Natural killer cell (primary cell): ENCODE measurements around the gene KLHL35. TPM values are rescaled to one million over a fixed set of nuclear protein-coding genes. Genes with fewer than 3 reads are reported as not detected.
"Not testable (repeated sequence)": the region's sequence is repeated elsewhere in the genome, so short reads cannot be mapped to it uniquely, and the experiment has no call there.

Experiments
- ATAC-seq, 3 donors: fragments of 150-1000 bp in 2 of 3; fragments of 200-7000 bp in 1 of 3; cut with Tn5 transposase; 1 replicate in 1 of 3; 2 replicates in 2 of 3; pipeline ENCODE4 v1.10.0; 2021; ENCODE audit warnings: mild to moderate bottlenecking in 2 of 3, moderate library complexity in 2 of 3
- DNase-seq, 2 donors: peaks; one replicate each; pipeline versions ENCODE4 v3.0.0 to v3.0.0-alpha.2; 2013 to 2021; ENCODE audit warnings: mixed read lengths in 1 of 2
- H3K27ac ChIP-seq: one replicate; pipeline ENCODE4 v1.5.1; 2013; ENCODE audit warnings: mild to moderate bottlenecking, low read length
- H3K27me3 ChIP-seq: one replicate; pipeline ENCODE4 v1.6.1; 2013; ENCODE audit warnings: low read length; ENCODE audit not compliant: control insufficient read depth, insufficient read depth
- H3K36me3 ChIP-seq: one replicate; pipeline ENCODE4 v1.6.1; 2013; ENCODE audit warnings: low read length; ENCODE audit not compliant: control insufficient read depth, insufficient read depth
- H3K4me1 ChIP-seq: one replicate; pipeline ENCODE4 v1.6.1; 2013; ENCODE audit warnings: low read length; ENCODE audit not compliant: control insufficient read depth, insufficient read depth
- H3K4me3 ChIP-seq: one replicate; pipeline ENCODE4 v1.5.1; 2013; ENCODE audit warnings: low read length
- H3K9me3 ChIP-seq: one replicate; pipeline ENCODE4 v1.6.1; 2013; ENCODE audit warnings: low read length; ENCODE audit not compliant: control insufficient read depth, insufficient read depth
- H3K27ac Mint-ChIP-seq, 2 donors: one replicate each; pipeline ENCODE4 v1.8.0; 2022; ENCODE audit warnings: mild to moderate bottlenecking in 2 of 2, mixed read lengths in 2 of 2, moderate library complexity in 1 of 2
- H3K27me3 Mint-ChIP-seq, 2 donors: one replicate each; pipeline ENCODE4 v1.8.0; 2022; ENCODE audit warnings: low read depth in 2 of 2, mixed read lengths in 2 of 2
- H3K36me3 Mint-ChIP-seq: one replicate; pipeline ENCODE4 v1.8.0; 2022; ENCODE audit warnings: mixed read lengths
- H3K4me1 Mint-ChIP-seq, 2 donors: one replicate each; pipeline ENCODE4 v1.8.0; 2022; ENCODE audit warnings: mixed read lengths in 2 of 2
- H3K4me3 Mint-ChIP-seq: one replicate; pipeline ENCODE4 v1.8.0; 2022; ENCODE audit warnings: mild to moderate bottlenecking, moderate library complexity, mixed read lengths
- H3K9me3 Mint-ChIP-seq, 2 donors: one replicate each; pipeline ENCODE4 v1.8.0; 2022; ENCODE audit warnings: mixed read lengths in 2 of 2
- CTCF ChIP-seq: fragments of 200-600 bp; IDR thresholded peaks from one replicate; pipeline ENCODE4 v1.8.0; 2022; ENCODE audit warnings: antibody characterized with exemption
- WGBS: methylation state at CpG from one replicate; pipeline ENCODE4 v1.1.7; 2013; ENCODE audit warnings: missing lambda C conversion rate; ENCODE audit not compliant: insufficient coverage; 5-methylcytosine and 5-hydroxymethylcytosine counted together
- intact Hi-C: fragments of 100-400 bp; cut with micrococcal nuclease; formaldehyde crosslinking; loops from one replicate; pipeline ENCODE4 v1.14.2; 2022
- total RNA-seq, 4 donors: library from RNA; stranded (reverse); fragments of 120-200 nt in 1 of 4; gene quantifications; one replicate each; pipeline versions ENCODE4 v1.2.3 to v1.2.4, GENCODE V29; 2013 to 2022

KLHL35 gene
- total RNA-seq, 3 donors from 2014 or later (not counting 1 experiment from before 2014, with no cell fraction given): 0.40 to 0.93 (median 0.54) TPM

- peaks cover 19 to 28% of the 10 kb centered on the region in 2 donors for H3K4me1 Mint-ChIP-seq
- no peaks in the 10 kb centered on the region for H3K27me3 Mint-ChIP-seq
- H3K4me3 Mint-ChIP-seq: no peak overlapping the region
- no peaks in the 10 kb centered on the region for H3K36me3 Mint-ChIP-seq
- Histone ChIP-seq H3K4me1 (peaks cover 33% of the 10 kb centered on the region), H3K9me3 (no peaks in the 10 kb centered on the region), H3K27me3 (no peaks in the 10 kb centered on the region), H3K27ac (no peak overlapping the region), H3K4me3 (no peak overlapping the region), H3K36me3 (no peaks in the 10 kb centered on the region)
- H3K9me3 Mint-ChIP-seq: no peaks in the 10 kb centered on the region
- peak overlapping the region; percentile 63 to 64 for H3K27ac Mint-ChIP-seq
- WGBS: no CpG with 5 or more reads among the region's 2 CpGs
- intact Hi-C loops: loop anchor here (5.0 kb wide), 1 partner anchor 38 kb away; no protein-coding TSS in a partner anchor
- TF ChIP-seq CTCF: no peak
- ATAC-seq (no peak), DNase-seq (no peak)
These were observed 52.8 kb downstream of the KLHL35 start for GRCh38 chr11:75380245-75380644.

GRCh38 chr11:75378776-75379175 lies 54.2 kb downstream of the KLHL35 start:
- WGBS: 94% methylated on average over 17 of the region's 17 CpGs
- not testable (repeated sequence) for H3K4me3 ChIP-seq

GRCh38 chr11:75376175-75376574 lies 56.8 kb downstream of the KLHL35 start:
- no peak for ATAC-seq
- Histone ChIP-seq H3K4me3 (no peak overlapping the region), H3K27ac (no peak overlapping the region), H3K27me3 (no peaks in the 10 kb centered on the region), H3K4me1 (peaks cover 11% of the 10 kb centered on the region), H3K9me3 (no peaks in the 10 kb centered on the region), H3K36me3 (no peaks in the 10 kb centered on the region)
- intact Hi-C loops: no loop called here
- Mint-ChIP-seq H3K27ac (no peak overlapping the region), H3K27me3 (no peaks in the 10 kb centered on the region), H3K4me3 (no peak overlapping the region), H3K36me3 (no peaks in the 10 kb centered on the region), H3K9me3 (no peaks in the 10 kb centered on the region), H3K4me1 (peaks cover 4 to 26% of the 10 kb centered on the region in 2 donors)
- WGBS: 92% methylated on average over 9 of the region's 9 CpGs
- no peak for TF ChIP-seq CTCF
- DNase-seq: no peak

More at GRCh38 chr11:75378776-75379175, 54.2 kb downstream of the KLHL35 start:
- intact Hi-C loops, H3K36me3 ChIP-seq, DNase-seq, H3K27ac Mint-ChIP-seq, H3K4me3 Mint-ChIP-seq, H3K27me3 ChIP-seq, ATAC-seq, H3K27me3 Mint-ChIP-seq, H3K9me3 Mint-ChIP-seq, H3K9me3 ChIP-seq, H3K27ac ChIP-seq, H3K36me3 Mint-ChIP-seq: not testable (repeated sequence)
- peaks cover 8 to 19% of the 10 kb centered on the region in 2 donors for H3K4me1 Mint-ChIP-seq
- H3K4me1 ChIP-seq: peaks cover 24% of the 10 kb centered on the region

GRCh38 chr11:75375626-75376025 lies 57.4 kb downstream of the KLHL35 start:
- H3K27ac Mint-ChIP-seq: no peak overlapping the region
- intact Hi-C loops: no loop called here
- TF ChIP-seq CTCF: no peak
- H3K36me3 ChIP-seq: no peaks in the 10 kb centered on the region
- no peaks in the 10 kb centered on the region for H3K27me3 Mint-ChIP-seq
- ATAC-seq: no peak
- DNase-seq: no peak
- no peaks in the 10 kb centered on the region for H3K9me3 ChIP-seq
- no peak overlapping the region for H3K4me3 Mint-ChIP-seq
- H3K27ac ChIP-seq: no peak overlapping the region
- no peaks in the 10 kb centered on the region for H3K9me3 Mint-ChIP-seq
- WGBS: 83% methylated on average over 8 of the region's 8 CpGs
- H3K4me1 ChIP-seq: peaks cover 5% of the 10 kb centered on the region
- H3K4me3 ChIP-seq: no peak overlapping the region
- H3K27me3 ChIP-seq: no peaks in the 10 kb centered on the region
- peaks cover 4 to 21% of the 10 kb centered on the region in 2 donors for H3K4me1 Mint-ChIP-seq
- no peaks in the 10 kb centered on the region for H3K36me3 Mint-ChIP-seq
